HG03439 (cell line): ENCODE data around the gene DIS3L2.

ENCODE experiments used
- ATAC-seq: cut with Tn5 transposase; IDR thresholded peaks from one replicate; pipeline ENCODE4 v1.9.1; 2021; ENCODE audit warnings: mild to moderate bottlenecking, moderate library complexity; ENCODE audit not compliant: unreplicated experiment

The DIS3L2 gene

DNA sequence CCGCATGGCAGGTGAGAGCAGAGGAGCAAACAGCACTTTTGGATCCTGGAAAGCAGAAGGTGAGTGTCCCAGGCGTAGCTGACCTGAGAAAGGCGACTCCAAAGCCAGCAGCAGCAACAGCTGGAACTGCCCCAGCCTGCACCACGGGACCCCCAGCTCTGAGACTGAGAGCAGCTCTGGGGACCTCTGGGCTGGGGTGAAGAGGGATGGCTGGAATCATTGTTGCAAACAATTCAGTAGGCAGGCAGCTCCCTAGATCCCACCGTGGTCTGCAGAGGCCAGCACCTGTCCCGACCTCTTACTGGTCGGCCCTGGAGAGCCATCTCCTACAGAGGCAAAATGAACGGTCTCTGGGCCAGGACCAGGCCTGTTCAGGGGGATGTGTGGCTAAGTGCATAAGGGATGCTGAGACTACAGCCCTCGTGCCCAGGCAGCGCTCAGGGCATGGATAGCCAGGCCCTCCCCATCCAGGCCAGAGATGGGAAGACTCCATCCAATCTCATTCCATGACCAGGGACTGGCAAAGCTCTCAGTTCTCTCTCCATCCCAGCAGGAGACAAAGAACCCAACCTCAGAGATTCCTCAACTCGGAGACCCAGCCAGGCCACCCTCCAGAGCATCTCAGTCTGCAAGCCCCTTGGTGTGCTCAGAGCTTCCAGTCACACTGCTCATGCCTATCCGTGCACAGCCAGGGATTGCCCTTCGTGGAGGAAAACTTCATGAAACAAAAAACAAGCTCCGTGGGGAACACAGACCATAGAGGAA lies 378.8 kb downstream of the DIS3L2 start:
- no peak for ATAC-seq

DNA sequence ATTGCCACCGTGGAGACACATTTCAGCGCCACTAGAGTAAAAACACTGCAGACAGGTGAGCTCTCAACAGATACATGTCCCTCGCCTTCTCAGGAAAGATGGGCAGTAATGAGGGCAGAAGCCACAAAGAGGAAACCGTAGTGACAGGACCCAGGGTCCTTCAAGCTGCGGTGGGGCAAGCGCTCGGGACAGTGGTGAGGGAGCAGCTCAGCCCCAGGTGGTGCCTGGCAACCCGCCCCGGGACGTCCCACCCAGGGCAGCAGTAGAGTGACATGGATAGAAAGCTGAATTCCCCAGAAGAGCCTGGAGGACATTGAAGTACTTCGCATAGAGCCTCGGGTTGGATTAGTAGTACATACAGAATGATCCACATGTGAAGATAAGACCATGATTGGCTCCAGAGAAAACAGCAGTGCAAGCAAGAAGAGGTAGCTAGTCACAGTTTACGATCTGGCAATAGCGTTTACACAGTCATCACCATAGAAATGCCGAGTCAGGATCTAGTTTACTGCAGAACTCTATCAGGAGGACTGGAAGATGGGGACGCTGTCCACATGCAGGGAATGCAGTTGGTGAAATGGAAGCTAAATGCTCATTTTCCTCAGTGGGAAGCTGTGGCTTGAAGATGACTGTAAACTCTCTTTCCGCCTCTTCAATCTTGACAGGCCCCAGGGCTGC lies 379.7 kb downstream of the DIS3L2 start:
- no peak for ATAC-seq

DNA sequence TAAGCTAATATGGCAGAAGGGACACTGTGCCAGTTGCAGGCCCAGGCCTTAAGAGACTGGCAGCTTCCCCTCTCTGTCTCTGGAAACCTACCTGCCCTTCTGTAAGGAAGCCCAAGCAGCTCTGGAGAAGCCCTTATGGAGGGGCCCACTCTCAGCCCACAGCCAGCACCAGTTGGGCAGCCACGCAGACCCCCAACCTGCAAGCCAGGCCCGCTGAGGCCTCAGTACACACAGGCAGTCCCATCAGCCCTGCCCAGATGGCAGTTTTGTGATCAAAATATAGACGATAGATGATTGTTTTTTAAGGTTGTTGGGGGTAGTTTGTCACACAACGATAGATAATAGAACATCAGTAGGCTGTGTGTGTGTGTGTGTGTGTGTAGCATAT lies 380.2 kb downstream of the DIS3L2 start:
- no peak for ATAC-seq

DNA sequence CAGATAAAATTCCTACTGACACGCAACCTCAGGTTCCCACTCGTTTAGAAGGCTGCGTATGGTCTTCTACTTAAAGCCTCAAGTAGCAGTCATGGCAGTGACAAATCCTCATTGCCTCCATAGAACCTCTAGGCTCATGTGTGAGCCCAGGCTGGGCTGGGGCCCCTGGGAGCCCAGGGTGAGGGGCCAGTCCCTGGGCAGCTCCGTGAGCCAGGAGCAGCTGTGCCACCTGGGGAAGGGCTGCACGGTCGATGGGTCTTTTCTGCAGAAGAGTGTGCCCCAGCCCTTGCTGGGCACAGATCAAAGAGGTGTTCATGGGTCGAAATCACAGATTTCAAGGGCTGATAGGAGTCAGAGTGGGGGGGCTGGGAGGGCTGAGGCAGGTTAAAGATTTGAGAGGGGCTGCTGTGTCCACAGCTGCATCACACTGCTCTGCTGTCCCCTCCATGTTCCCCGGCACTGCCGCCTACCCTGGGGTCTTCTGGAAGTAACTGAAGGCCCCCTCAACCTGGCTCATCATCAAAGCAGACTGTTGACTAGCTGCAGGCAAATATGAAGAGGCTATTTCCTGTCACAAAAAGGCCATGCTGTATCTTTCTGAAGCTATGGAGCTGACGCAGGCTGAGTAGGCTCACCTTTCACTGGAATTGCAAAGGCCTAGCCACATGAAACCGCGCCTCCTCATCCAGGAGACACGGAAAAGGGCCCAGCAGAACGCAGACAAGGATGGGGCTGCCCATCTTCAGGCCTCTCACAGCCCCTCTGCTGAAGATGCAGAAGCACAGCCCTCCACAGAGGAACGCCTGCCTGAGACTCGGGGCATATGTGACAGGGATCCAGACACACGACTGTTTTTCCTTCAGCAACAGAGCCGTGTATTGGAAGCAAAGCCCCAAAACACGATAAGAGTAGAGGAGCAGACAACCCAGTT lies 381.4 kb downstream of the DIS3L2 start:
- ATAC-seq: no peak

DNA sequence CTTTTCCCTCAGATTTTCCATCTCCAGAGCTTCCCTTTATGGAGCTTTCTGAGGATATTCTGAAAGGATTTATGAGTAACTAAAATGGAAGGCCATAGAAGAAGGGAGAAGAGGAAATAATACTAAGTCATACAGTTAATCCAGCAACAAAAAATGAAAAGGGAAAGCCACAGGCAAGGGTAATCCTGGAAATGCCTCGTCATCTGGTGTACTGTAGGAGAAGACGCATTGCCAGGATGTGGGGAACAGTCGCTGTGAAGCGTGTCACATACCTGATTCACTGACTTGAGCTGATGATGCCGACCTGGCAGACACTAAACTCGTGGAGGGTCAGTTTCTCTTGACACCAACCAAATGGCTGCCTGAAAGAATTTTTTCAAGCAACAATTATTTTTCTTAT lies 382.3 kb downstream of the DIS3L2 start:
- no peak for ATAC-seq

DNA sequence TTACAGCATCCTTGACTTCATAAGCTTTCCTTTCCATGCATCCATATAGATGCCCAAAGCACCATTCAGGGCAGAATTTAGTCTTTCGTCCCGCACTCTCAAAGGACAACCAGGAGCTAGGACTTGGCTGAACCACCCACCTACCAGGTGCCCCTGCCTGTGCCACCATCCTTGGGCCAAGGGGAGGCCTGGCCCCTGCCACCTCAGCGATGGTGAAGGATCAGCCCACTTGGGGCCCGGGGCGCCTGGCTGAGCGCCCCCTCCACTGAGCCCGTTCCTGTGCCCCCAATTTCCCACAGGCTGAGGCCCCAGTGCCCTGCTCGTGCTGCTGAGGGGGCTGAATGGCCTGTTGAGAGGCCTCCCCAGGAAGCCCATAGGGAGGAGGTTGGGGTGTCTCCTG lies 383.7 kb downstream of the DIS3L2 start:
- no peak for ATAC-seq

DNA sequence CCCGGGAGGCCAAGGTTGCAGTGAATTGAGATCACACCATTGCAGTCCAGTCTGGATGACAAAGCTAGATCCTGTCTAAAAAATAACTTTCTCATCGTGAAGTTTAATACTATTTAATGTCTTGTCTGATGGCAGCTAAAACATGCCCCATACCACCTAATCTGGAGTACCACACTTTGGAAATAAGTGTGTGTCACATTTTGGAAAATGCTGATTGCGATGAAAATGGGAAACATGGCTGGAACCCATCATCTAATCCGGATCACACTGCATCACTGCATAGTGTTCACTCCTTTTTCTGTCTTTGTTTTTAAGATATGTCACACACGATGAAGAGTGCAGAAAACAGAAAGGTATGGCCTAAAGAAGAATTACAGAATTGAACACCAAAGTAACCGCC lies 385.9 kb downstream of the DIS3L2 start:
- no peak for ATAC-seq

DNA sequence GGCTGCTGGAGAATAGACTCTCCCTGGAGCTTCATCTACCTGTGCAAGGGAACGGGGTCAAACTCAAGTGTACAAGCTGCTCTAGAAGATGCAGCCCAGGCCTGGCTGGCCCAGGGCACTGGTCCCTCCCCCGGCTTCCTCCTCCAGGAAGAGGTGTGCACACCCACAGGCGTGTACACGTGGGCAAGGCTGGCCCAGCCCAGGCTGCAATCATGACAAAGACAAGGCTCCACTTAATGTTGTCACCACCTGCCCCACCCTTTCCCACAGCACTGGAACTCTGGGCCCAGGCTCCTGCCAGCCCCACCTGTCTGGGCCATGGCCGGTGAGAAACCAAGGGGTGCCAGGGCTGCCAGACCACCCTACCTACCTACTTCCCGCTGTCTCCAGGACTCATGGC lies 387.4 kb downstream of the DIS3L2 start:
- no peak for ATAC-seq

DNA sequence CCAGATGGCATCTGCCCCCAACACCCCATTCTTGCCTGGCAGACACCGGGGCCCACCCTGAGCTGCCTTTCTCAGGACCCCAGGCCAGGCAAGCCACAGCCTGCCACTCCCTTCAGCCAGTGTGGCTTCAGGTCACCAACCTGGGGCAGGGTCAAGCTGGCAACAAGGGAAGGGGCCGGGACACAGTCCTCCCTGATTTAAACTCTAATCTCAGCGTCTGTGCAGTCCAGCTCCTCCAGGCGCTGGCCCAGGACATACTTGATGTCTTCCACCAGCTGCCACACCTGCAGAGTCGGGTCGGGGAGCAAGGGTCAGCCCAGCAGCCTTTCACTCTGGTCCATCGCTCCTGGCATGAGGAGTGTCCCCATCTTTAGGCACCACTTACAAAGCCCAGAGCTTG lies 388.0 kb downstream of the DIS3L2 start:
- ATAC-seq: no peak

DNA sequence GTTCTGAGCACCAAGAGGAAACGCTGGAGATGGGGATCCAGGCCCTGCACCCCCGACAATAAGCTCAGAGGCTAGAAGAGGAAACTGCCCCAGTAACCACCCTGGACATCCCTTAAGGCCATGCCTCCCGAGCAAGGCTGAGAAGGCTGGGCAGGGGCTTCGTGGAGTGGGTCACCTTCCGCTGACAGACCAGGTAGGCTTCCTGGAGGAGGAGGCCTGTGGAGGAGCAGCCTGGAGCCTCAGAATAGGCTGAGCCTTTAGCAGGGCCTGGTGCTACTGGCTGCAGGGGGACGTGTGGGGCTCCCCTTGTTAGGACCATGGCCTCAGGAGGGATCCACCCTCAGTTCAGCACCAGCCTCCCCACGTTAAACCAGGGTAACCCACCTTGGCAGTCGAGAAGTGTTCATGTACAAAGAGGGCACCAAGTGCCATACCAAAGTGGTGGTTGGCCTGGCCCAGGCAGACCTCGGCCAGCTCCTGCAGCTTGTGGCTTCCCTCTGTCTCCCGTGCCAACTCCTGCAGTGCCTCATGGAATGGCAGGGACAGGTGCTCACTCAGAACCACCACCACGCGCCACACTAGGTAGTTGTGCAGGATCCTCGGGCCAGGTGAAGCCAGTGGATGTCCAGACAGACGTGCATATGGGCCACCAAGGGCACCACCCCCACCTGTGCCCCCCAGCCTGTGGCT lies 388.6 kb downstream of the DIS3L2 start:
- ATAC-seq: no peak

DNA sequence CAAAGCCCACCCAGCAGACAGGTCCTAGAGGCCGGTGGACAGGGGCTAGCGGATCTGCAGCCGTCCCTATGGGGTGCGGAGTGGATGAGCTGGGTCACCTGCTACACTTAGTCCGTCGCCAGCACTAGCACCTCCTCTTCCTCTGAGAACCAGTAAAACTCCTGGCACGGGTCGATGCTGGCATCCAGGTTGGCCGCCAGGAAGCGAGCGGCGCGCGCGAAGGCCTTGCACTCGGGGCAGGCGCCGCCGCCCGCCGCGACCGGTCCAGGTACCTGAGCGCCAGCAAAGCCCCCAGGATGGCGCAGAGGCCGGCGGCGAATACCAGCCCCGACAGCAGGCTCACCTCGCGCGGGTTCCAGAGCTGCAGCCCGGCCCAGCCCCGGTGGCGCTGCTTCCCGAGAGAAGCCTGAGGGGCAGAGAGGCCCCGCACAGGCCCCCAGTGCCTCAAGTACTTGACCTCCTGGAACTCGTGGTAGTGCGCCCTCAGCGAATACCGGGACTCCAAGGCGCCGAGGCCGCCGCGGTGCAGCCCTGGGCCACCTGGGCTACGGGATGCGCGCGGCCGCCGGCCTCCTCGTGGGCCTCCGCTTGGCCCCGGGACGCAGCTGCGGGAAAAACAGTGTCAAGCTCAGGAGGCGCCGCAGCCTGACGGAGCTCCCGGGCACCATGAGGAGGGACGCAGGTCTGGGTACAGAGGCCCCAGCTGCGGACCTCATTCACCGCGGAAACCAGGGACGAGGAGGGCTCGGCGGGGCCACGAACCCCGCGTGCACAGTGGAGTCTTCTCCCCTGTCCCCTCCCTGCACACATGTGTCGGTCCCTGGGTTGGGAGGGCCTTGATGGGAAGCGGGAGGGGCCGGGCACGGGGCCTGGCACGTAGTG lies 389.5 kb downstream of the DIS3L2 start:
- no peak for ATAC-seq

DNA sequence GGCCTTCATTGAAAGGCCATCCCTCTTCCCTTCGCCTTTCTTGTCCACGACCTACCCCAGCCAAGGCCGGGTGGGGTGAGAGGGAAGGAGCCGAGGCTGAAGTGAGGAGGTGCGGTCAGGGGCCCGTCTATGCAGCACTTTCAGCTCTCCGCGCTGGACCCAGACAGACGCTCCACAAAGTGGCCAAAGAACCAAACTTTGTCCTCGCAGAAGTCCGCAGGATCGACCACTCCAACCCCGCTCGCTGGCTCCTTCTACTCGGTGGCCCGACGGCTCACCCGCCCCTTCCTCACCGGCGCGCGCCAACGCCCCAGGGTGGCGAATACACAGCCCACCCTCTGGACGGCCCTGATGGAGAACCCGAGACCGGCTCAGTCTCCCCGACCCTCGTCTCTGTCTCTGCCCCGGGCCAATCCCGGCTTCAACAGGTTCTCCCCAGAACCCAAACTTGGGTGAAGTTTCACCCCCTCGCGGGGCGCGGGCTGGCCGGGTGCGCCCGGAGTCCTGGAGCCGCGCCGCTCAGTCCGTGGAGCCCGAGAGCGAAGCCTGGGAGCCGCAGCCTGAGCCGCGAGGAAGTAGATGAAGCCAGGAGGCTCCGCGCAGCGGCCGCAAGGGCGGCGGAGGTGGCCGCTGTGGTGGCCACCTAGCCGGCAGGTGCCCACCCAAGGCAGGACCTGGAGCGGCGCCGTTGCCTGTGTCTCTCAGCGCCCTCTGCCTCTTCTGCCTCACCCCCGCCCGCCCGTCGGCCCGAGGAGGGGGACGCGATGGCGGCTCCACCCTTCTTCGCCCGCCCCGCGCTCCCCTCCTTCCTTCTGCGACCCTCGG lies 390.4 kb downstream of the DIS3L2 start:
- no peak for ATAC-seq

DNA sequence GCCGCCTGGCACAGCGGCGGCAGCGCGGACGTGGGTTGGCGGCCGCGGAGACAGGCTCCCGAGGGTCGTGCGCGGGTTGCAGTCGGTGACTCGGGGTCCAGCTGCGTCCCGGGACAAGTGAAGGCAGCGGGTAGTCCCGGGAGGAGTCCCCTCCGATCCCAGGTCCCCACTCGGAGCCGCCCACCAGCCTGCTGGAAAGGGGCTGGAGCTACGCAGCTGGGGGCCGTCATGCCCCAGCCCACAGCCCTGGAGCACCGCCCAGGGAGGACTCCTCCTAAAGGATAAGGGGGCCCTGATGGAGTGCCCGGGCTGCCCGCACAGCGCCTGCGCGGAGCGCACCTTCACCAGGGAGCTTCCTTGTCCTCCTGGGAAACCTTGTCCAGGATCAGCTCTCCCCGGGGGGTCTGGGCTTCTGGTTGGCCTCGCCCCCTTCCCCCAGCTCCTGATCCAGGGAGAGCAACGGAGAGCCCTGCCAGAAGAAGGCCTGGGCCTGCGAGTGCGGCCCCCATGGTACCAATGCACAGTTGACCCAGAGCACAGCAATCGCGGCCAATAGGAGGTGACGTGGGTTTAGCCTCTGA lies 391.1 kb downstream of the DIS3L2 start:
- no peak for ATAC-seq

DNA sequence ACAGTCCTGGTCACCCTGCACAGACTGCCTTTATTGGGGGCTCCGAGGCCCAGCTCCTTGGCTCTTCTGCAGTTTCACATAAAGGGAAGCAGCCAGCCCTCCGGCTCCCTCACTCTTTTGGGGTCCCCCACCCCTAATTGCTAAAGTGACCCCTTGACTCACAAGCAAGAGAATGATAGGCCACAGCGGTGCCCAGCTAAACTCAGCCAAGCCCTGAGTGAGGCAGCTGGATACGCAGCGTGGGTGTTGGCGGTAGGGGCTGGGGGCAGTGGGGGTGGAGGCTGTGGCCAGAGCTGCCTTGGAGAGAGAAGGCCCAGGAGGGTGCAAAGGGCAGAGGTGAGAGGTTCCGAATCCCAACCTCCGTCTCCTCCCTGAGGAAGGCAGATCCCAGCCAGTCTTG lies 391.6 kb downstream of the DIS3L2 start:
- no peak for ATAC-seq

DNA sequence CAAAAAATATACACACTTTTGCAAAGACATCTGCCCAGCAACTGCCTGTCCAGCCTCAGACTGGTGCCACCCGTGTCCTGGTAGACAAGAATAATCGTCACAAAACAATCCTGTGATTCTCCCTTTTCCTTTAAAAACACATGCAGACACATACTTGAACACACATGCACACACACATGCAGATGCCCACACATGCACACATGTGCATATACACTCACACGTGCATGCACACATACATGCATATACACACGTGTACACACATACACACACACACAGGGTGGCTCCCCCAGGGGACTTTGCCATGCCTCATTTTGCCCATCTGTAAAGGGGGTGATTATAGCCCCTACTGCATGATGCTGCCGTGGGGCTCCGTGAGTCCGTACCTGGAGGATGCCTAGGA lies 392.1 kb downstream of the DIS3L2 start:
- ATAC-seq: no peak

DNA sequence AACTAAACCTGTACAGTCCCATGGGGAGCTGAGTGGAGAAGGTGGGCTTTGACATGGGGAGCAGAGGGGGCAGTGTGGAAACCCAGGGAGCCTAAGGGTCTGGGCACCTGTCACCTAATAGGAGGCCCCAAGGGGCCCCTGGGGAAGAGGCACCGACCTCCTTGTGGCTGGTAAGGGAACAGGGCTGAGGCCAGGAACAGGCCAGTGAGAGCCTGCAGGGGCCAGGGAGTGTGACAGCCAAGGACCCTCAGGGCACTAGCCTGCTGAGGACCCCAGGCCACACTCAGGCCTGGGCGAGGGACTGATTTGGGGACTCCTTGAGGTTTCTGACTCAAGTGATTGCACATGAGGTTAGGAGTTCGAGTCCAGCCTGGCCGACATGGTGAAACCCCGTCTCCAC lies 392.6 kb downstream of the DIS3L2 start:
- no peak for ATAC-seq

DNA sequence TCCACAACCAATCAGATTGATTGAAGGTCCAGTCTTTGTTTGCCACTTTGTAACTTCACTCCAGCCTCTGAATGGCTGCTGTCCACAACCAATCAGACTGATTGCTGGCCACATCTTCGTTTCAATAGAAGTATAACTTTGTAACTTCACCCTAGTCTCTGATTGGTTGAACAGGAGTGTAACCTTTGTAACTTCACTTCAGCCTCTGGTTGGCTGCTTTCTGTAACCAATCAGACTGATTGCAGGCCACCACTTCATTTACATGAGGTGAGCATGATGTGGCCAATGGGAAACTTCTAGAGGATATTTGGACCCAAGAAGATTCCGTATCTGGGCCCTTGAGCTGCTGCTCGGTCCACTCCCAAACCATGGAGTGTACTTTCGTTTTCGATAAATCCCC lies 400.1 kb downstream of the DIS3L2 start:
- no peak for ATAC-seq

DNA sequence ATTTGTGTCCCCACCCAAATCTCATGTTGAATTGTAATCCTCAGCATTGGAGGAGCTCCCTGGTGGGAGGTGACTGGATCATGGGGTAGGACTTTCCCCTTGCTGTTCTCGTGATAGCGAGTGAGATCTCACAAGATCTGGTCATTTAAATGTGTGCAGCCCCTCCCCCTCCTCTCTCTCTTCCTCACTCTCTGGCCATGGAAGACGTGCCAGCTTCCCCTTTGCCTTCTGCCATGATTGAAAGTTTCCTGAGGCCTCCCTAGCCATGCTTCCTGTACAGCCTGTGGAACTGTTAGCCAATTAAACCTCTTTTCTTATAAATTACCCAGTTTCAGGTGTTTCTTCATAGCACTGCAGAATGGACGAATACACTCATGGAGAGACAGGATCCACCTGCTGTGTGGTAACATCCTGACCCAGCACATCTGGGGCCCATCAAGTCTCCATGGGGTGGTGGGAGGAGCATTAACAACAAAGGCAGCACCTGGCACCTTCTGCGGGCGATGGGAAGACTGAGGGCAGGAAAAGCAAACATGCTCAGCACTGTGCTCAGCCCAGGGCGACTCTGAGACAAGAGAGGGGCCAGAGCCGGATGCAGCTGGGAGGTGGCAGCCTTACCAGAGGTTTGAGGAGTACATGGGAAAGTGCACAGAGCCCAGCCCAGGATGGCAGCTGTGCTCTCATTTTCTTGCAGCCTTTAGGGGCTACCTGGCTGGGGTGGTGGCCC lies 400.8 kb downstream of the DIS3L2 start:
- ATAC-seq: no peak
